ENCODE measurements around the gene NACC2.
"Not testable (repeated sequence)": the region's sequence is repeated elsewhere in the genome, so short reads cannot be mapped to it uniquely, and the experiment has no call there.

NACC2 gene

GRCh38 chr9:136109351-136110081 is 14.4 kb upstream of the NACC2 start:
- DNase-seq, result peak; percentile 75

- no peak for DNase-seq
These were observed 13.7 kb upstream of the NACC2 start for GRCh38 chr9:136108648-136109266.

- no peak for DNase-seq
These were observed 13.0 kb upstream of the NACC2 start for GRCh38 chr9:136107953-136108647.

- peak; percentile 22 for DNase-seq
These were observed 12.3 kb upstream of the NACC2 start for GRCh38 chr9:136107155-136107952.

GRCh38 chr9:136105398-136106135 is 10.5 kb upstream of the NACC2 start:
- DNase-seq, result no peak

- no peak for DNase-seq
These were observed 9.8 kb upstream of the NACC2 start for GRCh38 chr9:136104916-136105315.

GRCh38 chr9:136104488-136104800 is 9.4 kb upstream of the NACC2 start:
- no peak for DNase-seq

GRCh38 chr9:136103651-136104487 is 8.8 kb upstream of the NACC2 start:
- no peak for DNase-seq

GRCh38 chr9:136101615-136102074 is 6.6 kb upstream of the NACC2 start:
- DNase-seq, result not testable (repeated sequence)

- DNase-seq, result no peak
These were observed 5.9 kb upstream of the NACC2 start for GRCh38 chr9:136100700-136101614.

- DNase-seq, result no peak
These were observed 4.5 kb upstream of the NACC2 start for GRCh38 chr9:136099542-136099941.

GRCh38 chr9:136098844-136099243 is 3.8 kb upstream of the NACC2 start:
- DNase-seq, result no peak

GRCh38 chr9:136098210-136098609 is 3.1 kb upstream of the NACC2 start:
- DNase-seq, result no peak

GRCh38 chr9:136096505-136097001 is 1.5 kb upstream of the NACC2 start:
- no peak for DNase-seq

GRCh38 chr9:136093995-136094881 is 851 bp downstream of the NACC2 start:
- peak; percentile 37 for DNase-seq

- no peak for DNase-seq
These were observed 1.6 kb downstream of the NACC2 start for GRCh38 chr9:136093346-136093986.

GRCh38 chr9:136092741-136093140 is 2.3 kb downstream of the NACC2 start:
- no peak for DNase-seq

GRCh38 chr9:136092353-136092650 is 2.8 kb downstream of the NACC2 start:
- DNase-seq, result no peak
